ENCODE measurements around the gene TMEM258. TPM values are rescaled to one million over a fixed set of nuclear protein-coding genes. Genes with fewer than 3 reads are reported as not detected.

The TMEM258 gene
- total RNA-seq, 6 experiments from 2014 or later = 31.6 to 74.5 (median 55.3) TPM

DNA sequence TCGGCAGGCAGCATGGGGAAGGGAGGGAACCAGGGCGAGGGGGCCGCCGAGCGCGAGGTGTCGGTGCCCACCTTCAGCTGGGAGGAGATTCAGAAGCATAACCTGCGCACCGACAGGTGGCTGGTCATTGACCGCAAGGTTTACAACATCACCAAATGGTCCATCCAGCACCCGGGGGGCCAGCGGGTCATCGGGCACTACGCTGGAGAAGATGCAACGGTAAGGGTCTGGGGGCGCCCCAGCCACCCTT, 35.9 kb upstream of the TMEM258 start:
- ATAC-seq = no peak
- intact Hi-C loops (cut with DNase I) = no loop called here
- no peak for TF ChIP-seq POLR2A (IDR thresholded peaks at IDR 0.05)
- TF ChIP-seq, protein P1, sequence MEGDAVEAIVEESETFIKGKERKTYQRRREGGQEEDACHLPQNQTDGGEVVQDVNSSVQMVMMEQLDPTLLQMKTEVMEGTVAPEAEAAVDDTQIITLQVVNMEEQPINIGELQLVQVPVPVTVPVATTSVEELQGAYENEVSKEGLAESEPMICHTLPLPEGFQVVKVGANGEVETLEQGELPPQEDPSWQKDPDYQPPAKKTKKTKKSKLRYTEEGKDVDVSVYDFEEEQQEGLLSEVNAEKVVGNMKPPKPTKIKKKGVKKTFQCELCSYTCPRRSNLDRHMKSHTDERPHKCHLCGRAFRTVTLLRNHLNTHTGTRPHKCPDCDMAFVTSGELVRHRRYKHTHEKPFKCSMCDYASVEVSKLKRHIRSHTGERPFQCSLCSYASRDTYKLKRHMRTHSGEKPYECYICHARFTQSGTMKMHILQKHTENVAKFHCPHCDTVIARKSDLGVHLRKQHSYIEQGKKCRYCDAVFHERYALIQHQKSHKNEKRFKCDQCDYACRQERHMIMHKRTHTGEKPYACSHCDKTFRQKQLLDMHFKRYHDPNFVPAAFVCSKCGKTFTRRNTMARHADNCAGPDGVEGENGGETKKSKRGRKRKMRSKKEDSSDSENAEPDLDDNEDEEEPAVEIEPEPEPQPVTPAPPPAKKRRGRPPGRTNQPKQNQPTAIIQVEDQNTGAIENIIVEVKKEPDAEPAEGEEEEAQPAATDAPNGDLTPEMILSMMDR (IDR thresholded peaks at IDR 0.05) = no peak
- Histone ChIP-seq H3K4me1 (peaks cover 0 to 20% (median 9%) of the 10 kb centered on the region in 4 donors), H3K9me3 (no peaks in the 10 kb centered on the region), H3K27ac (peak overlapping the region; percentile 55 to 64 (median 64)), H3K4me3 (peak overlapping the region; percentile 56 to 62 (median 57)), H3K27me3 (no peaks in the 10 kb centered on the region), H3K36me3 (no peaks in the 10 kb centered on the region)
- 0% methylated on average over 3 of the region's 16 CpGs for WGBS (ENCODE audit: insufficient coverage, low coverage, low lambda C conversion rate, missing lambda C conversion rate)
- DNase-seq = no peak

DNA sequence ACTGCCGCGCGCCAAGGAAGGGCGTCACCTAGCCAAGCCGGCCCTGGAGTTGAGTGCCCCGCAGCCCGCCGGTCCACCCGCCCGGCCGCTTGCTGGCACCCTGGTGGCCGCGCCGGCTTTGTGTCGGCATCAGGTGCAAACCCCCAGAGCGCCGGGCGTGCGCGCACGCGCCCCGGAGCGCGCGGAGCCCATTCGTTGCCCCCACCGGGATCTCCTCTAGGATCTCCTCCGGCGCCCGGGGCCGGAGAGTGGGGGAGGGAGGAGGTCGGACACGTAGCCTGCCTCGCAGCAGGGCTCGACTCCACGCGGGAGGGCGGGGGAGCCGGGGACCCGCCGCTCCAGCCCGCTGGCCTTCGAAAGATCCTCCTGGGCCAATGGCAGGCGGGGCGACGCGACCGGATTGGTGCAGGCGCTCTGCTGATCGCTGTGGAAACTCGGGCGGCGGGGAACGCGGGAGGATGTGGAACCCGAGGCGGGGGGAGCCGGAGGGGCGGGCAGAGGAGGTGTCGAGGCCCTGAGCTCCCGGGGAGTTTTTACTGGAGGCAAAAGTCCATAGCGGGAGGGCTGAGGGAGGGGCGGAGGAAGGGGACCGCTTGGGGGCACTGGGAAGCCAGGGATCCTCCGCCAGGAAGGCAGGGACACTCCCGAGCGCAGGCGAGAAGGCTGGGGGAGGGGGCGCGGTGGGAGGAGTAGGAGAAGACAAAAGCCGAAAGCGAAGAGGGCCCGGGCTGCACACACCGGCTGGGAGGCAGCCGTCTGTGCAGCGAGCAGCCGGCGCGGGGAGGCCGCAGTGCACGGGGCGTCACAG, 35.4 kb upstream of the TMEM258 start, which contains the start of gene FADS2:
Gene FADS2 (plus strand): TSS at position 730 of the 808 bp plus-strand sequence. CDS start 91 bp downstream, outside the sequence.
- ATAC-seq (peak; percentile 78 to 86 (median 82)), DNase-seq (peak; percentile 86 to 96 (median 91))
- Histone ChIP-seq H3K27ac (peak within 1 kb of the TSS; percentile 55 to 88 (median 64)), H3K27me3 (no peaks in the 10 kb centered on the region), H3K9me3 (no peaks in the 10 kb centered on the region), H3K4me3 (peak within 1 kb of the TSS; percentile 56 to 62 (median 57)), H3K4me1 (peaks cover 0 to 20% (median 9%) of the 10 kb centered on the region in 4 donors), H3K36me3 (no peaks in the 10 kb centered on the region)
- TF ChIP-seq, protein P1 (IDR thresholded peaks at IDR 0.05) = no peak
- TF ChIP-seq POLR2A (IDR thresholded peaks at IDR 0.05) = no peak
- intact Hi-C loops (cut with DNase I) = no loop called here
- under 1% methylated on average over 28 of the region's 83 CpGs for WGBS (ENCODE audit: insufficient coverage, low coverage, low lambda C conversion rate, missing lambda C conversion rate)

DNA sequence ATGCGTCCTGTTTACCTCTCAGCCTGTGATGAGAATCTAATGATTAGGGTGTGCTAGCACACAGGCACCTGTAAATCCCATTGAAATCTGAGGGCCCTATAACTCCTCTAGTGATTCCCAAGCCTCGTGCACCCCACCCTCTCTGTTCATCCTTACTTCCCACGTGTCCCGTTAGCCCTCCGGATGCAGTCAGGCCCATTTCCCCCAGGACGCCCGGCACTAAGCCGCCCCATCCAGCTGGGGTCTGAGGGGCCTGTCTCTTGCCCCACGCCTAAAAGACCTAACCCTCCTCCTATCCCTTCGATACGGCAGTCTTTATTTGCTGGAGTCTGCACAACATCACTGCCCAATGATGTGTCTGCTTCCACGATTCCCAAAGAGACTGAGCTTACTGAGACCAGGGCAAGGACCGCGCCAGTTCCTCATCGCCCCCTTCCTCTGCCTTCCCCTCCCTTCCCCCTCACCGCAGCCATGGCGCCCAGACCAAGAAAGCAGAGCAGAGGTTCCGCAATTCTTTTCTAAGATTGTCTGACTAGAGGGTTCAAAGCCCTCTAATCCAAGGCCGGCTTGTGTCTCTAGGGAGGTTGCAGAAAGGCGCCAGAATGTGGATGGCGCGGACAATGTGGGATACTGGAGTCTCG, 34.7 kb upstream of the TMEM258 start:
- Histone ChIP-seq H3K9me3 (no peaks in the 10 kb centered on the region), H3K27ac (peak overlapping the region; percentile 54 to 88 (median 64)), H3K4me3 (peak overlapping the region; percentile 56 to 62 (median 57)), H3K36me3 (no peaks in the 10 kb centered on the region), H3K27me3 (no peaks in the 10 kb centered on the region), H3K4me1 (peaks cover 0 to 15% (median 6%) of the 10 kb centered on the region in 4 donors)
- no peak for TF ChIP-seq POLR2A (IDR thresholded peaks at IDR 0.05)
- TF ChIP-seq, protein P1 (IDR thresholded peaks at IDR 0.05) = no peak
- WGBS (ENCODE audit: insufficient coverage, low coverage, low lambda C conversion rate, missing lambda C conversion rate) = 19% methylated on average over 17 of the region's 23 CpGs
- DNase-seq = peak in 1 of 3 donors; percentile 34
- intact Hi-C loops (cut with DNase I) = no loop called here
- ATAC-seq = no peak

DNA sequence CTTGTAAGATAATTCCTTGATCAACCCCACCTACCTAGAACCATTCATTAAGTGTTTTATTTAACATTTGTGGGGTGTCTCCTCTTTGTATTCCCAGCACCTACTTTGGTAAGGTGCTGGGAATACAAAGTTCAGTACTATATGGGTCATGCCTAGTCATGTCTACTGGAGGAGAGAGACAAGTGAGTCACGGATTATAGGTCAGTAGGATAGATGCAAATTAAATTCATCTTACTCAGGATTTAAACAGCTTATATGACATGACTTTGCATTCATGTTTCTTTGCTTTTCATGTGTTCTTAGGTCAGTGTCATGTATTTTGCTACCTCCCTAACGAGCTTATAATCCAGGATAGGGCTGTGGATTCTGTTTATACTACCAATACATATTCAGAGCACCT, 27.8 kb upstream of the TMEM258 start:
- Histone ChIP-seq H3K4me1 (peaks cover 0 to 15% (median 4%) of the 10 kb centered on the region in 4 donors), H3K36me3 (no peaks in the 10 kb centered on the region), H3K27me3 (no peaks in the 10 kb centered on the region), H3K9me3 (no peaks in the 10 kb centered on the region), H3K27ac (peak overlapping the region in 1 of 3 donors; percentile 63), H3K4me3 (no peak overlapping the region)
- intact Hi-C loops (cut with DNase I) = no loop called here
- TF ChIP-seq, protein P1 (IDR thresholded peaks at IDR 0.05) = no peak
- no peak for TF ChIP-seq POLR2A (IDR thresholded peaks at IDR 0.05)
- WGBS (ENCODE audit: insufficient coverage, low coverage, low lambda C conversion rate, missing lambda C conversion rate) = 19% methylated on average over 2 of the region's 2 CpGs
- no peak for DNase-seq
- ATAC-seq = peak in 1 of 4 donors; percentile 24
